Stimulated activated effector memory CD8-positive, alpha-beta T cell treated with anti-CD3 and anti-CD28 coated beads, Interleukin-12 subunit alpha, Interleukin-12 subunit beta, amount 100 ng/mL, for 72 hours (primary cell): ENCODE measurements around the gene CDC123.
"Not testable (repeated sequence)": the region's sequence is repeated elsewhere in the genome, so short reads cannot be mapped to it uniquely, and the experiment has no call there.

Experiments
- ATAC-seq: fragments of 150-1000 bp; cut with Tn5 transposase; 2 replicates; pipeline ENCODE4 v1.10.0; 2021
- DNase-seq, 2 donors: peaks; one replicate each; pipeline ENCODE4 v3.0.0; 2021 to 2022; ENCODE audit warnings: low spot score in 2 of 2
- H3K27ac Mint-ChIP-seq: one replicate; pipeline ENCODE4 v1.8.0; 2022; ENCODE audit warnings: mild to moderate bottlenecking, mixed read lengths
- H3K36me3 Mint-ChIP-seq: one replicate; pipeline ENCODE4 v1.8.0; 2022; ENCODE audit warnings: mild to moderate bottlenecking, mixed read lengths
- H3K4me1 Mint-ChIP-seq: one replicate; pipeline ENCODE4 v1.8.0; 2022; ENCODE audit warnings: mixed read lengths
- H3K4me3 Mint-ChIP-seq: one replicate; pipeline ENCODE4 v1.8.0; 2022; ENCODE audit warnings: mild to moderate bottlenecking, mixed read lengths
- H3K9me3 Mint-ChIP-seq: one replicate; pipeline ENCODE4 v1.8.0; 2022; ENCODE audit warnings: mixed read lengths

Gene CDC123

DNA sequence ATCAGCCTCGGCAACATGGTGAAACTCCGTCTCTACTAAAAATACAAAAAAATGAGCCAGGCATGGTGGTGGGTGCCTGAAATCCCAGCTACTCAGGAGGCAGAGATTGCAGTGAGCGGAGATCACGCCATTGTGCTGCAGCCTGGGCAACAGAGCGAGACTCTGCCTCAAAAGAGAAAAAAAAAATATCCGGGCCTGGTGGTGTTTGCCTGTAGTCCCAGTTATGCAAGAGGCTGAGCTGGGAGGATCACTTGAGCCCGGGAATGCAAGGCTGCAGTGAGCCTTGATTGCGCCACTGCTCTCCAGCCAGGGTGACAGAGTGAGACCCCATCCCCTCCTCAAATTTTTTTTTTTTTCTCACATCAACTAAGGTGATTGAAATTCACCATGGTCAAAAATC lies 42.8 kb downstream of the CDC123 start:
- H3K9me3 Mint-ChIP-seq = no peaks in the 10 kb centered on the region
- ATAC-seq = no peak
- H3K4me1 Mint-ChIP-seq = peaks cover 28% of the 10 kb centered on the region
- no peak overlapping the region for H3K4me3 Mint-ChIP-seq
- DNase-seq = no peak
- H3K27ac Mint-ChIP-seq = no peak overlapping the region
- peaks cover 100% of the 10 kb centered on the region for H3K36me3 Mint-ChIP-seq

DNA sequence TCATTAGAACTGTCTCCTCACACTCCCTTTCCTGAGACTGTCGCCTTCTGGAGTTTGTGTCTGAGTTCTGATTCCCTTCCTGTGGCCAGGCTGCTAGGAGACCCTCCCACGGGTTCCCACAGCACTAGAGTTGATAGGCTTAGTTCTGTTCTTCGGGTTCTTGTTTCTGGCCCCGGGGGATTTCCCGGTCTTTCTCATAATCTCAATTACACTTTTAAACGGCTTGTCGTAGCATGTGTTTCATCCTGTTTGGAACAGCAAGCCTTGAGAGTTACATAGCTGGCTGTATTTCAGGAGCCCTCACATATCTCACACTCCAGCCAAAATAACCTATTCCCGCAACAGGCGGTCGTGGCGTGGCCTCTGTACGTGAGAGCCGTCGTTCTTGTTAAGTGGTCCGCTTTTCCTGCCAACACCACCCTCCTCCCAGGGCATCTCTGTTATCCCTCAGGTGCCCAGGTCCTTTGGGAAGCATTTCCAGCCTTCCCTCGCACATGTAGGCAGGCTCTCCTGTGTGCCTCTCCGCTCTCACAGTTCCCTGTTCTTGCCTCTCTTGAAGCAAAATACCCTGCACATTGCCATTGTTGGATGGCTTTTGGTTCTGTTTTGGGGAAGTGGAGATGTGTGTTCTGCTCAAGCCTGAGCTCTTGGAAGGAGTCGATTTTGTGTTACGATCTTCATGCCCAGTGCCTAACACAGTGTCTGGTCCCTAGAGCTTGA lies 46.0 kb downstream of the CDC123 start:
- Mint-ChIP-seq H3K36me3 (peaks cover 100% of the 10 kb centered on the region), H3K27ac (peak overlapping the region; percentile 85), H3K4me3 (peak overlapping the region; percentile 46), H3K9me3 (no peaks in the 10 kb centered on the region), H3K4me1 (peaks cover 28% of the 10 kb centered on the region)
- peak; percentile 93 for ATAC-seq
- peak in 1 of 2 donors; percentile 57 for DNase-seq

DNA sequence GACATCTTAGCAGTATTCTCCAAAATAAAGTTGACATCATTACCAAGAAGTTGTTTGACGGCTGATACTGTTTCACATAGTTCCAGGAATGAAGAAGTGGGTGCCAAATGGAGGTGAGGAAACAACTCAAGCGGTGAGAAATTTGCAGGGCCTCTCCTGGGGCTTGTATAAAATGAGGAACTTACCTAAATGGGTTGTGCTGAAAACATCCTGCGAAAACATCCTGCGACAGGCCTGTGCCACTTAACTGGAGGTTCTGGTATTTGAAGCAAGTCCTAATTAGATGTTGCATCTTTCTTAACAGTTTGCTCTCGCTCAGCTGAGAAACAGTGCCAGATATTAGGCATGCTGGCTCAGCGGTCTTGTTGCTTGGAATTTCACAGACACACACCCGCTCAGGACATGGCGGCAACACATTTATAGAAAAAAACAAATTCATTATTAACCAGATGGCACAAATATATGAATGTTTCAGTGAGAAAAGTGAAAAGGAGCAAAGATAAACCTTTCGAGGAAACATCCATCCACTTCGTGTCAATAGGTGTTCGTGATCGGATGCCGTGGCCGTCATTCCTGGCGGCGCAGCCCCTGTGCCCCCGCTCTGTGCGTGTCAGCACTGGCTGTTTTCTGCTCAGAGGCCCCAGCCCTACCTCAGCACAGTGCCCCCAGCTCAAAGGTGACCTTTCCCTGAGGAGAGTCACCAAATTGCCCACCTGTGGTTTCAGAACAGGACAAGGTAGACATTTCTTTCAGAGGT lies 48.1 kb downstream of the CDC123 start:
- Mint-ChIP-seq H3K9me3 (no peaks in the 10 kb centered on the region), H3K4me1 (peaks cover 33% of the 10 kb centered on the region), H3K27ac (peak overlapping the region; percentile 85), H3K36me3 (peaks cover 100% of the 10 kb centered on the region), H3K4me3 (no peak overlapping the region)
- DNase-seq (no peak), ATAC-seq (peak; percentile 46)

DNA sequence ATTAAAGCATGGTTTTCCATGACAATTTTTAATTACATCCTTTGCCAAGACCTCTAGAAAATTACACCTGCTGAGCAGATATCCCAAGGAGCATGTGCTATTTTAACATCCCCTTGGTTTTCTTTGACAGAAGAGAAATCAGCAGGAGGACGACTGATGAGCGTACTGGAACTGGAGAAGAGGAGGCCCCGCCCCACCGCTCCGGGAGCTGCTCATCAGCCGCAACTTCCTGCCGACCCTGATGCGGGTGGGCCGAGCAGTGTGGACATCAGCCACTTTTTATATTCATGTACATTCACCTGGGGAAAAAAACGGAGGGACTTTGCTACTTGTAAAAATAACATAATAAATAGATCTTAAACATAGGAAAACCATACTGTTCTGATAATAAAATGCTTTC lies 54.2 kb downstream of the CDC123 start:
- Mint-ChIP-seq H3K4me3 (no peak overlapping the region), H3K36me3 (peaks cover 64% of the 10 kb centered on the region), H3K27ac (peak overlapping the region; percentile 46)

DNA sequence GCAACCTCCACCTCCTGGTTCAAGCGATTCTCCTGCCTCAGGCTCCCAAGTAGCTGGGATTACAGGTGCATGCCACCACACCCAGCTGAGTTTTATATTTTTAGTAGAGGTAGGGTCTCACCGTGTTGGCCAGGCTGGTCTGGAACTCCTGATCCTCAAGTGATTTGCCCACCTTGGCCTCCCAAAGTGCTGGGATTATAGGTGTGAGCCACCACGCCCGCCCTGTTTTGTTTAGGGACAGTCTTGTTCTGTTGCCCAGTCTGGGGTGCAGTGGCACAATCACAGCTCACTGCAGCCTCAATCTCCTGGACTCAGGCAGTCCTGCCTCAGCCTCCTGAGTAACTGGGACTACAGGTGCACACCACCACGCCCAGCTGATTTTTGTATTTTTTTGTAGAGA lies 54.7 kb downstream of the CDC123 start:
- H3K4me1 Mint-ChIP-seq, H3K4me3 Mint-ChIP-seq, ATAC-seq, H3K9me3 Mint-ChIP-seq, H3K27ac Mint-ChIP-seq, DNase-seq: not testable (repeated sequence)
- H3K36me3 Mint-ChIP-seq = peaks cover 59% of the 10 kb centered on the region

More for the DNA sequence above, 54.2 kb downstream of the CDC123 start:
- Mint-ChIP-seq H3K9me3 (no peaks in the 10 kb centered on the region), H3K4me1 (peaks cover 5% of the 10 kb centered on the region)
- ATAC-seq (no peak), DNase-seq (no peak)

DNA sequence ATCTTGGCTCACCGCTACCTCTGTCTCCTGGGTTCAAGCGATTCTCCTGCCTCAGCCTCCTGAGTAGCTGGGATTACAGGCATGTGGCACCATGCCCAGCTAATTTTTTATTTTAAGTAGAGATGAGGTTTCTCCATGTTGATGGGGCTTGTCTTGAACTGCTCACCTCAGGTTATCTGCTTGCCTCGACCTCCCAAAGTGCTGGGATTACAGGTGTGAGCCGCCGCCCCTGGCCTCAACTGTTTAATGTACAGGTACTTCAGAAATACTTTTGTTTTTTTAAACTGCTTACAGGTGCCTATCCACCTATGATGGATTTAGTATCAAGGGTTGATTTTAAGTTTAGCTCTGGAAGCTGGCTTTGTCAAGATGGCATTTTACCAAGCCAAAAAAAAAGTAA lies 55.6 kb downstream of the CDC123 start:
- Mint-ChIP-seq H3K27ac (no peak overlapping the region), H3K4me1 (peaks cover 5% of the 10 kb centered on the region), H3K4me3 (no peak overlapping the region), H3K9me3 (no peaks in the 10 kb centered on the region), H3K36me3 (peaks cover 50% of the 10 kb centered on the region)
- ATAC-seq (no peak), DNase-seq (no peak)

DNA sequence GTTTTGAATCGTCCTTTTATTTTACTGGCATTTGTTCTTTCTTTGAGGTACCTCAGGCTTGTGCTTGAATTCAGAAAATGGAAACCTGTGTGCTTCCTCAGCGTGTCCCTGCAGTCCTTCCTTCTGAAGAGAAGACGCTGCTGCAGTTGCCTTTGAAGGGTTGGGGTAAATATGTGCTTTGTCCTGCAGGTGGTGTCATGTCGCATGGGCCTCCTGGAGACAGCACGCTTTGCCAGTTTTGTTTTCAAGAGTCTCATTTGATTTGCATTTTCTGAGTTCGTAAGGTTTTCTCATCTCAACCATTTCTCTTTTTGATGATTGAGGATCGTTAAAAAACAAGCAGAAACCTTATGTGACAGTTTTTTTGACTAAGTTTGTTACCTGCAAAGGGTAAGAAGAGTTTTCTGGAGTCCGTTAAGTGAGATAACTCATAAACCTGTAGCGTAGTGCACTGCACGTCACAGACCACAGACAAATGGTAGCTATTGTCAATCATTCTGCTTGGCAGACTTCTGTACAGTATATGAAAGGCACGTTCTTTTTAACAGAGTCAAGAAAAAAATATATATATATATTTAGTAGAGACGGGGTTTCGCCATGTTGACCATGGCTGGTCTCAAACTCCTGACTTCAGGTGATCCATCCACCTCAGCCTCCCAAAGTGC lies 57.0 kb downstream of the CDC123 start:
- no peak overlapping the region for H3K27ac Mint-ChIP-seq
- no peaks in the 10 kb centered on the region for H3K9me3 Mint-ChIP-seq
- H3K4me3 Mint-ChIP-seq = no peak overlapping the region
- ATAC-seq (no peak), DNase-seq (no peak)
- H3K36me3 Mint-ChIP-seq = peaks cover 36% of the 10 kb centered on the region
- H3K4me1 Mint-ChIP-seq = no peaks in the 10 kb centered on the region

DNA sequence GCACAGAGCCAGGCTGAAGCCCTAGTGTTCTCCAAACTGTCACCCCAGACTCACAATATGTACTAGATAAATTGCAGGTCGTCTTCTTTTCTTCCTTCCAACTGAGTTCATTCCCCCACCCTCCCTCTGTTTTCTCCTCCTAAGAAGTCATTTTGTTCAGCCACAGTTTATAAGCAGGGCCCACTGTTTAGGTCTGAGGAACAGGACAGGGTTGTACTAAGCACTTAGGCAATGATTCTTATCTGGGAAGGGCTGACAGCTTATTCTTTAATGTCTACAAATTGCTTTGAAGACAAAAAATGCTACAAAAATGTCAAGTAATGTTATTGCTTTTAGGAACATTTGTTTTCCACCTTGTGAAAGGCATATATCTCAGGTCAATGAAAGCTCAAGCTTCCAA lies 59.1 kb downstream of the CDC123 start:
- Mint-ChIP-seq H3K4me3 (no peak overlapping the region), H3K36me3 (peaks cover 16% of the 10 kb centered on the region), H3K4me1 (no peaks in the 10 kb centered on the region), H3K27ac (no peak overlapping the region), H3K9me3 (no peaks in the 10 kb centered on the region)
- DNase-seq (no peak), ATAC-seq (no peak)

DNA sequence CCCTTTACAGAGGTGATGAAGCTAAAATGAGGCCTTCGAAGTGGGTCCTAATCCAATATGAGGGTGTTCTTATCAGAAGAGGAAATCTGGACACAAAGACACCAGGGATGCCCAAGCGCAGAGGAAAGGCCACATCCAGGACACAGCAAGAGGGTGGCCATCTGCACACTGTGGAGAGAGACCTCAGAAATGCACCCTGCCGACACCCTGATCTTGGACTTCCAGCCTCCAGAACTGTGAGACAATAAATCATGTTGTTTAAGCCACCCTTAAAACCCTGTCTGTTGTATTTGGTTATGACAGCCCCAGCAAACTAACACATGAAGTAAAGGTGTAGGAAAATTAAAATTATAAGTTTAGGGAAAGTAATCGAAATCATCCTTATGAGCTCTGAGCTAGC lies 64.0 kb downstream of the CDC123 start:
- Mint-ChIP-seq H3K4me1 (peaks cover 23% of the 10 kb centered on the region), H3K36me3 (peaks cover 13% of the 10 kb centered on the region), H3K9me3 (no peaks in the 10 kb centered on the region), H3K4me3 (no peak overlapping the region), H3K27ac (no peak overlapping the region)
- DNase-seq = no peak
- no peak for ATAC-seq

DNA sequence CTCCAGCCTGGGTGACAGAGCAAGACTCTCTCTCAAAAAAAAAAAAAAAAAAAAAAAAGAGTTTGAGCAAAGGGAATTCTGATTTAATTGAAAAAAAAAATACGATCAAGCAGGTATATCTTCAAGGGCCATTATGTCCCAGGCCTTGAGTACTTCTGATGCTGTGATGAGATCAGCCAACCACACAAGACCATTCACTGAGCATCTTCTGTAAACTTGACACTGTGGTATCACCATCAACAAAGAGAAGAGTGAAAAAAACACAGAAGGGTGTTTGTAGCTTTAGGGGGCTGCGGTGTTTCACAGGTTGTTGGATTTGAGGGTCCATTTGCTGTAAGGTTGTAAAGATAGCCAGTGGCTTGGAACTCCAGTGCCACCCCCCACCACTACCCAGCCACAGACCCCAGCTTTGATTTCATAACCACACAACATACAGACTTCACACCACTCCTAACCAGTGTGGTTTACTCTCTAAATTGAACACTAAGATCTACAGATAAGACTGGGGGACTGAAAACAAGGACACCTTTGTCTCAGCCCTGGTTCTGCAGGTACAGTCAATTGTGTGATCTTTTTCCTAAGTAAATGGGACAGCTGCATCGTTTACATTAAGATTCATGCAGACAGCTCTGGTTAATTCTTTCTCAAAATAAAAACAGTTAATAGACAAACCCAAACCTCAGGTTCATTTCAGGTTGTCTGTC lies 66.4 kb downstream of the CDC123 start:
- Mint-ChIP-seq H3K27ac (peak overlapping the region; percentile 51), H3K4me1 (peaks cover 30% of the 10 kb centered on the region), H3K36me3 (peaks cover 13% of the 10 kb centered on the region), H3K4me3 (no peak overlapping the region), H3K9me3 (no peaks in the 10 kb centered on the region)
- peak; percentile 51 for ATAC-seq
- DNase-seq = no peak

DNA sequence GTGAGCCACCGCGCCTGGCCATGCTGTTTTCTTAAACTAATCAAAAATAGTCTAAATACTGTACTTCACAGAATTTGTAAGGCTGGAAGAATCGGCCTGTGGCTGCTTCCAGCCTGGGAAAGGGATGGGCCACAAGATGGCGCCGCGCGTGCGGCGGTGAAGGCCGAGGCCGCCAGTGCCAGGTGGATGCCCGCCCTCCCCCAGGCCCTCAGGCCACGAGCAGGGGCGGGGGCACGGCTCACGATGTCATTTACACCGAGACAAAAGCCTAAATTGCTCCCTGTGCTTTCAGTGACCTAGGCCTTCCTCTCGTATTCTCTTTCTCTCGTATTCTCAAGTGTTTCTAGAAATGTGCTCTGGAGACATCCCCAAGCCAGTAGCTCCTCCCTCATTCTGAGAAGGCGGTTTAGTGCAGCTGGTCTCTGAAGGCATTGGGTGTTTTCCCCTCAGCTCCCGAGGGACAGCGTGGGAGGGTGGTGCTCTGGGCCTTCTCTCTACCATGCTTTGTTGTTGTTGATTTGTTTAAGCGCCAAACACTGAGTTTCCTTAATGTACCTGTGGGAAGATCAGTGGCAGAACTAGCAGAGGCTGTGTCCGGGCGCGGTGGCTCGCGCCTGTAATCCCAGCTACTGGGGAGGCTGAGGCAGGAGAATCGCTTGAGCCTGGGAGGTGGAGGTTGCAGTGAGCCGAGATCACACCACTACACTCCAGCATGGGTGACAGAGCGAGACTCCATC lies 68.4 kb downstream of the CDC123 start:
- peaks cover 30% of the 10 kb centered on the region for H3K4me1 Mint-ChIP-seq
- H3K36me3 Mint-ChIP-seq = peaks cover 13% of the 10 kb centered on the region
- peak; percentile 60 to 83 for DNase-seq
- ATAC-seq = peak; percentile 87
- H3K9me3 Mint-ChIP-seq = no peaks in the 10 kb centered on the region
- H3K27ac Mint-ChIP-seq = peak overlapping the region; percentile 85
- peak overlapping the region; percentile 45 for H3K4me3 Mint-ChIP-seq

DNA sequence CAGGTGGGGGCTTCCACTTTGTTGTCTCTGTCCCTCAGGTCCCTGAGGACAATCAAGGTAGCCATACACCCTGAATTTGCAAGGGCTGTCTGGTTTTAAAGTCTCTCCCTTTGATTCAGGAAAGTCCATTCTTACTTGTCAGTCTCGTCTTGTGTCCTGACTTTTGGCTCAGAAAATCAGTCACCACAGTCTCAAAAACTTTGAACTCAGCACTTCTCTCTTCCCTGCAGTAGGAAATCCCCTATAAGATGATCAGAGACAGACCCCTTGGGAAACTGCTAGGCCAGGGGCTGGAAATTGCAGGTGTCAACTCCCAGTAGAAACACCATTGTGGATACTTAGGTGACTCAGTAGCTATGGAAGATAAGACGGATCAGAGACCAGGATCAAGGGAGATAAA lies 73.1 kb downstream of the CDC123 start:
- ATAC-seq (no peak), DNase-seq (no peak)
- Mint-ChIP-seq H3K27ac (no peak overlapping the region), H3K4me3 (no peak overlapping the region), H3K4me1 (peaks cover 17% of the 10 kb centered on the region), H3K9me3 (no peaks in the 10 kb centered on the region), H3K36me3 (peaks cover 6% of the 10 kb centered on the region)

DNA sequence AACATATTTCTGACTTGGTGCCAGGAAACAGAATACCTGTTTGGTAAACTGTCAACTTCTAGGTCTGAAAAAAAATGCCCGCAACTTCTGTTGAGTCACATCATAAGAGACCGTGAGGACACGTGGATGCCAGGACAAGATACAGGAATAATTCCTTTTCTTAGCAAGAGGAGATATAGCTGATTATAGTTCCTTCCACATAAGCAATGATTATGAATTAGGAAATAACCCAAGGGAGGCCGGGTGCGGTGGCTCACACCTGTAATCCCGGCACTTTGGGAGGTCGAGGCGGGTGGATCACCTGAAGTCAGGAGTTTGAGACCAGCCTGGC lies 75.2 kb downstream of the CDC123 start:
- H3K9me3 Mint-ChIP-seq = no peaks in the 10 kb centered on the region
- no peak for DNase-seq
- no peak overlapping the region for H3K4me3 Mint-ChIP-seq
- H3K36me3 Mint-ChIP-seq = no peaks in the 10 kb centered on the region
- H3K27ac Mint-ChIP-seq = no peak overlapping the region
- ATAC-seq = no peak
- no peaks in the 10 kb centered on the region for H3K4me1 Mint-ChIP-seq

DNA sequence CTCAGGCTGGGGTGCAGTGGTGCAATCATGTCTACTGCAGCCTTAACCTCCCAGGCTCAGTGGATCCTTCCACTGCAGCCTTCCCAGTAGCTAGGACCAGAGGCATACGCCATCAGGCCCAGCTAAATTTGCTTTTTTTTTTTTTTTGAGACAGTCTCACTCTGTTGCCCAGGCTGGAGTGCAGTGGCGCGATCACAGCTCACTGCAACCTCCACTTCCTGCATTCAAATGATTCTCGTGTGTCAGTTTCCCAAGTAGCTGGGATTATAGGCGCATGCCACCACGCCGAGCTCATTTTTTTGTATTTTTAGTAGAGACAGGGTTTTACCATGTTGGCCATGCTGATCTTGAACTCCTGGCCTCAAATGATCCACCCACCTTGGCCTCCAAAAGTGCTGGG lies 81.9 kb downstream of the CDC123 start:
- H3K27ac Mint-ChIP-seq, ATAC-seq, H3K36me3 Mint-ChIP-seq, H3K4me3 Mint-ChIP-seq, DNase-seq, H3K9me3 Mint-ChIP-seq, H3K4me1 Mint-ChIP-seq: not testable (repeated sequence)

DNA sequence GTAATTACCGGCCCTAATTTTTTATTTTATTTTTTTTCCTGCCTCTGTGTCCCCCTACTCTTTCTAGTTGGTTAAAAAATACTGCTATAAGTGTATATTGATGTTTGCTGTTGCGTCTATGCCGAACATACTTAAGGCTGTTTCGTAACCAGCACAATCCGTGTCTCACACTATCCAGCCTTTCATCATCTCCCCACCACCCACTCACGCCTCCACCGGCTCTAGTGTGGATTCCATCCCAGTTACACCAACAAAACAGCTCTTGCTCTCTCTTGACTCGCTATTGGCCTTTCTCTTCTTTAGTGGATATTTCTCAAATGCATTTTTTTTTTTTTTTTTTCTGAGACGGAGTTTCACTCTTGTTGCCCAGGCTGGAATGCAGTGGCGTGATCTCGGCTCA lies 83.3 kb downstream of the CDC123 start:
- Mint-ChIP-seq H3K36me3 (no peaks in the 10 kb centered on the region), H3K4me3 (no peak overlapping the region), H3K9me3 (no peaks in the 10 kb centered on the region), H3K27ac (no peak overlapping the region), H3K4me1 (no peaks in the 10 kb centered on the region)
- ATAC-seq = no peak
- DNase-seq = no peak
